Chondrocyte (in vitro differentiated cells): Measurements from ENCODE around the gene PEX11A. TPM values are rescaled to one million over a fixed set of nuclear protein-coding genes. Genes with fewer than 3 reads are reported as not detected.

Experiments used
- DNase-seq: peaks from one replicate; pipeline ENCODE4 v3.0.0; 2021; ENCODE audit warnings: mixed read lengths, low spot score
- H3K27ac Mint-ChIP-seq: one replicate; pipeline ENCODE4 v1.8.0; 2021; ENCODE audit warnings: mild to moderate bottlenecking, moderate library complexity, mixed read lengths; ENCODE audit not compliant: unreplicated experiment
- H3K27me3 Mint-ChIP-seq: 2 replicates; pipeline ENCODE4 v1.8.0; 2021; ENCODE audit warnings: low read depth, mixed read lengths
- H3K36me3 Mint-ChIP-seq: 2 replicates; pipeline ENCODE4 v1.8.0; 2021; ENCODE audit warnings: low read depth, mixed read lengths
- H3K4me1 Mint-ChIP-seq: 2 replicates; pipeline ENCODE4 v1.8.0; 2021; ENCODE audit warnings: low read depth, mild to moderate bottlenecking, mixed read lengths
- H3K4me3 Mint-ChIP-seq: one replicate; pipeline ENCODE4 v1.8.0; 2021; ENCODE audit warnings: mild to moderate bottlenecking, moderate library complexity, mixed read lengths; ENCODE audit not compliant: unreplicated experiment
- H3K9me3 Mint-ChIP-seq: 2 replicates; pipeline ENCODE4 v1.8.0; 2021; ENCODE audit warnings: low read depth, mixed read lengths
- total RNA-seq: library from RNA; stranded (reverse); gene quantifications from 3 replicates; pipeline ENCODE4 v1.2.1, GENCODE V29; 2021
- TF ChIP-seq, protein P1 (sequence below): fragments of 200-600 bp; sonication (generic); IDR thresholded peaks from 2 replicates; pipeline ENCODE4 v1.5.0; 2021; ENCODE audit warnings: antibody characterized with exemption, mild to moderate bottlenecking, moderate library complexity

PEX11A gene
- total RNA-seq, 1 donor from 2014 or later = 3.0 TPM

DNA sequence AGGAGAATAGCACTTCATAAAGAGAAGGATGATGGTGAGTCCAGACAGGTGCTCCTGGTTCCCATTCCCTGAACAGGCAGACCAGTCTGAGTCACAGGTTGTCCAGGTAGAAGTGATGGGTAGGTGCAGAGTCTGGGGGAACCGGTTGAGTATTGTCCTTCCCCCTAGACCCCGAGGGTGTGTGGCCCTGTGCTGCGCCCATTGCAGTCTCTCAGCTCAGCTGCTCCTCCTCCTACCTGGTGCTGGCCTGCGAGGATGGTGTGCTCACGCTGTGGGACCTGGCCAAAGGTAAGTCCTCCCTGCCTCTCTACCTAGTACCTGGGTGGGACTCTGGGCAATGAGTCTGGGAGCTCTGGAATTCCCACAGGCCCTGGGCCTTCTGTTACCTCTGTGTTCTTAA lies 40.7 kb upstream of the PEX11A start:
- TF ChIP-seq, protein P1, sequence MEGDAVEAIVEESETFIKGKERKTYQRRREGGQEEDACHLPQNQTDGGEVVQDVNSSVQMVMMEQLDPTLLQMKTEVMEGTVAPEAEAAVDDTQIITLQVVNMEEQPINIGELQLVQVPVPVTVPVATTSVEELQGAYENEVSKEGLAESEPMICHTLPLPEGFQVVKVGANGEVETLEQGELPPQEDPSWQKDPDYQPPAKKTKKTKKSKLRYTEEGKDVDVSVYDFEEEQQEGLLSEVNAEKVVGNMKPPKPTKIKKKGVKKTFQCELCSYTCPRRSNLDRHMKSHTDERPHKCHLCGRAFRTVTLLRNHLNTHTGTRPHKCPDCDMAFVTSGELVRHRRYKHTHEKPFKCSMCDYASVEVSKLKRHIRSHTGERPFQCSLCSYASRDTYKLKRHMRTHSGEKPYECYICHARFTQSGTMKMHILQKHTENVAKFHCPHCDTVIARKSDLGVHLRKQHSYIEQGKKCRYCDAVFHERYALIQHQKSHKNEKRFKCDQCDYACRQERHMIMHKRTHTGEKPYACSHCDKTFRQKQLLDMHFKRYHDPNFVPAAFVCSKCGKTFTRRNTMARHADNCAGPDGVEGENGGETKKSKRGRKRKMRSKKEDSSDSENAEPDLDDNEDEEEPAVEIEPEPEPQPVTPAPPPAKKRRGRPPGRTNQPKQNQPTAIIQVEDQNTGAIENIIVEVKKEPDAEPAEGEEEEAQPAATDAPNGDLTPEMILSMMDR = no peak
- Mint-ChIP-seq H3K4me1 (no peaks in the 10 kb centered on the region), H3K36me3 (no peaks in the 10 kb centered on the region), H3K9me3 (no peaks in the 10 kb centered on the region), H3K4me3 (no peak overlapping the region), H3K27me3 (peaks cover 41% of the 10 kb centered on the region), H3K27ac (no peak overlapping the region)
- DNase-seq = no peak

DNA sequence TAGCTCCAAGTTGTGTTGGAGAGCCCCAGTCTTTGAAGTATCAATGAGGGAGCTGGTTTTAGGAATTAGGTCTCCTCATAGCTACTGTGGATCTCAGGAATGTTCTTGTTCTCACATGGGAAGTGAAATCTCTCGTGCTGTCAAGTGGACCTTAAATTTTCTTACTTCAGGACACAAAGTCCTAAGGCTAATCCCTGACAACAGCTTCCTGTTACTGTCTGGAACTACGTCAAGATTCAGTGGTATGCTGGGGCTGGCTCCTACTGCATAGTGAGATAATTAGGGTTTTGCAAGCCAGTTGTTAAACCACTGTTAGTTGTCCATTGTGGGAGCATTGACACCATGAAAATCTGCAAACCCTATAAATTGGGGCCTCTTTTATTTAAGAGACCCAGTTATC lies 37.7 kb upstream of the PEX11A start:
- TF ChIP-seq, protein P1 = no peak
- no peak overlapping the region for H3K27ac Mint-ChIP-seq
- peaks cover 17% of the 10 kb centered on the region for H3K27me3 Mint-ChIP-seq
- no peak overlapping the region for H3K4me3 Mint-ChIP-seq
- DNase-seq = no peak
- no peaks in the 10 kb centered on the region for H3K36me3 Mint-ChIP-seq
- peaks cover 3% of the 10 kb centered on the region for H3K9me3 Mint-ChIP-seq
- H3K4me1 Mint-ChIP-seq = no peaks in the 10 kb centered on the region

DNA sequence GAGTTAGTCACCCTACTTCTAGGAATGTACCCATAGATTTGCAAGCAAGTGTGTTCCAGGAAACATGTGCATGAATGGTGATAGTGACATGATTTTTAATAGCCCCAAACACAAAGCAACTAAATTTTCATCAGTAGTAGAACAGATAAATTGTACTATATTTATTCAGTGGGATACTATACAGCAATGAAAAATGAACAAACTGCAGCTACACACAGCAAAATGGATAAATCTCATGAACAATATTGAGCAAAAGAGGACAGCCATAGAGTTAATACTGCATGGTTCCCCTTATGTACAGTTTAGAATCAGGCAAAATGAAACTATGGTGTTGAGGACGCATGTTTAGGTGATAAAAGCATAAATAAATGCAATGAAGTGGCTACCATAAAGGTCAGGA lies 34.5 kb upstream of the PEX11A start:
- H3K27ac Mint-ChIP-seq = no peak overlapping the region
- TF ChIP-seq, protein P1 = no peak
- no peaks in the 10 kb centered on the region for H3K36me3 Mint-ChIP-seq
- peaks cover 7% of the 10 kb centered on the region for H3K9me3 Mint-ChIP-seq
- no peak overlapping the region for H3K4me3 Mint-ChIP-seq
- H3K4me1 Mint-ChIP-seq = no peaks in the 10 kb centered on the region
- peaks cover 20% of the 10 kb centered on the region for H3K27me3 Mint-ChIP-seq
- no peak for DNase-seq

DNA sequence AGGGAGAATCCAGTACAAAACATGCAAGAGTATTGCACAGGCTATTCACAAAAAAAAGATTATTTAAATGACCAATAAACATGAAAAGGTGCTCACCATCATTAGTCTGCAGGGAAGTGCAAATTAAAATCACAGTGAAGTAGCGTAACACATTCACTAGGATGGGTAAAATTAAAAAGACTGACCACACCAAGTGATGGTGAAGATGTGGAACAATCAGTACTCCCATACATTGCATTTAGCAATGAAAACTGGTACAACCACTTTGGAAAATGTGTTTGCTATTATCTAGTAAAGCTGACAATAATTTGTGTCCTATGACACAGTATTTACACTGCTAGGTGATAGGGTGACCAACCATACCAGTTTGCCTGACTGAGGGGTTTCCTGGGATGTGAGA lies 34.1 kb upstream of the PEX11A start:
- Mint-ChIP-seq H3K4me1 (no peaks in the 10 kb centered on the region), H3K9me3 (peaks cover 7% of the 10 kb centered on the region), H3K27me3 (peaks cover 20% of the 10 kb centered on the region), H3K4me3 (no peak overlapping the region), H3K36me3 (no peaks in the 10 kb centered on the region), H3K27ac (no peak overlapping the region)
- TF ChIP-seq, protein P1 = no peak
- DNase-seq = no peak

DNA sequence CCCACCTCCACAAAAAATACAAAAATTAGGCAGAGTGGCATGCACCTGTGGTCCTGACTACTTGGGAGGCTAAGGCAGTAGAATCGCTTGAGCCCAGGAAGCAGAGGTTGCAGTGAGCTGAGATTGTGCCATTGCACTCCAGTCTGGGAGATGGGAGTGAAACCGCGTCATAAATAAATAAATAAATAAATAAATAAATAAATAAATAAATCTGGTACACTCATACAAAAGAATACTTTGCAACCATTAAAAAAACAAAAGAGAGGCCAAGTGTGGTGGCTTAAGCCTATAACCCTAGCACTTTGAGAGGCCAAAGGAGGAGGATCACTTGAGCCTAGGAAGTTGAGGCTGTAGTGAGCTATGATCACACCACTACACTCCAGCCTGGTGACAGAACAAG lies 32.5 kb upstream of the PEX11A start:
- H3K36me3 Mint-ChIP-seq = no peaks in the 10 kb centered on the region
- H3K9me3 Mint-ChIP-seq = peaks cover 7% of the 10 kb centered on the region
- H3K27me3 Mint-ChIP-seq = peaks cover 20% of the 10 kb centered on the region
- DNase-seq = no peak
- no peak overlapping the region for H3K27ac Mint-ChIP-seq
- TF ChIP-seq, protein P1 = no peak
- no peaks in the 10 kb centered on the region for H3K4me1 Mint-ChIP-seq
- H3K4me3 Mint-ChIP-seq = no peak overlapping the region
